NCI-H2107 (cell line): ENCODE data around the gene CHMP2A.

Source experiments
- DNase-seq: peaks from one replicate; lab custom pipeline; 2025; lab: John Stamatoyannopoulos, UW

The CHMP2A gene

DNA sequence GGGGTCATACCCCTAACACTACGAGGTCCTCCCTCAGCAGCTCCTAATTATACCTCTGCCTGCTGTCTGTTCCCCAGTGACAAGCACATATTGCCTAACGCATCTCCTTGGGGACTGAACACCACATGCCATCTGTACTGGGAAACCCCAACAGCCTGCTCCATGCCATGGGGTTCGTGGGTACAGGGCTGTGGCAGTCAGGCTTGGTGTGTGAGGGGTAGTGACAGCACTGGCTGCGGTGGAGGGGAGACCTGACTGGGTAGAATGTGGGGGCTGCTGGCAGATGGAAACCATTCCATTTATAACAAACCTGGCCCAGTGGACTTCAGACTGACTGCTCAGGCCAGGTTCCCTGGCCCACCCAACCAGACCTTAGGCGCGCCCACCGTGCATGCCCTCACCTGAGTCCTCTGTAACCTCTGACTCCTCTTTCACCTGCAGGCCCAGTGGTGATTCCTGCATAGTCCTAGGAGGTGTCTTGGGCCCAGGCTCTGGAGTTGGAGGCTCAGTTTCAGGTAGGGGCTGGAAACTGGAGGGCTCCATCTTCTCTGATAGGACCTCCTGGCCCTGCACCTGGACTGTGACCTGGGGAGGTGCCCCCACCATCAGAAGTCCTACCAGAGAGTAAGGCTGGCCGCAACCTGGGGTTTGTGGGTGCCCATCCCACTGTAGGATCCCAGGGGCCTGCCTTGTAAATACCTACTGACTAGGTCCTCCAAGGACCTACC, 15.2 kb upstream of the CHMP2A start:
- DNase-seq: no peak

DNA sequence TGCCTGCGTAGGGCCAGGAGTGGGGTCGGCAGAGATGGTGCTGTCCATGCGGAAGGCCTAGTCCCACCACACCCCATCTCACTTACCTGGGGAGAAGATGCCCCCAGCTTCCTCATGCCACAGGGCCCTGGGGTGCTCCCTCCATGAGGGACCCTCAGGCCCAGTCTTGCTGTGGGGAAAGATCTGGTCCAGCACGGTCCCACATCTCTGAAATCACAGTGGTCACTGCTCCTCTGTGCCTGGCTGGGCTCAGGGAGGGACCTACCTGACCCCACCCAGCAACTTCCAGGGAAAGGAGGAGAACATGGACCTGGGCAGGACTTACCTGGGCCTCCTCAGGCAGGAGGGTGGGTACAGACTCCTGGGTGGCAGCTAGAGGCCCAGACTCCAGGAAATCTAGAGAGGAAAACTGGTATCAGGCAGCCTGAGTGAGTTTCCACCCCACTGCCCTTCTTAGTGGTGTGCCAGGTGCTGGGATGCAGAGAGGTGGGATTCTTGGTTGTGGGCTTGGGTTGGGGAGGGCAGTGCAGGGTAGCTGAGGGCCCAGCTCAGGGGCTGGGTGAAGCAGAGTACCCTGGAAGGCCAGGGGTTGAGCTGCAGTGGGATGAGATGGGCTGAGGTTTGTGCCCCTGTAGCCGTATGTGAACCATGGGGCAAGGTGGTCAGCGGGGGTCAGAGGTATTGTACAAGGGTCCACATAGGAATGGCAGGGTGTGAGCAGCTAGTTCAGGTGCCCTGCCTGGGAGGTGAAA, 14.5 kb upstream of the CHMP2A start:
- no peak for DNase-seq

DNA sequence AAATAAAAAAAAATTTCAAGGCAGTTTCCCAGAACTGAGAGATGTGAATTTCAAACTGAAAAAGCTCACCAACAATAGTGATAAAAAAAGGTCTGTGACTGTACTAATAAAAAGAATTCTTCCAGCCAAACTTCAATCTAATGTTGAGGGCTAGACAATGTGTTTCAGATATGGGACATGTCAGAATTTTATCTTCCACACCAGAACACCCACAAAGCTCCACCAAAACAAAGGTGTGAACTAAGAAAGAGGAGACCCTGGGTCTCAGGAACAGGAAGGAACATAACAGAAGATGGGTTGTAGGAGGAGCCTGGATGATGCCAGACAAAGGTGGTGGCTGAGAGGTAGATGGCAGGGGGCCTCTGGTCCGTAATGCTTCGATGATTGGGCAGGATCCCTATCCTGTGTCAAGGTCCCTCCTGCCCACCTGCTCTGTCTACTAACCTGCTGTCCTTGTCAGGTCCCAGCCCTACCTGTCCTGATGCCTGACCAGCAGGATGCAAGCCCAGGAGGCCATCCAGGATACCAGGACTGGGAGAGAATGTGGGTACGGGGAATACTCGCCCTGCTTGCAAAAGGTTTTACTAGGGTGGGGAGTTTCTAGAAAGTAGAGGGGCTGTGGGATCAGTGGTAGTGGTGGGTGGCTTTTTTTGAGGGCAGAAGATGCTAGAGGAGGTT, 13.7 kb upstream of the CHMP2A start:
- DNase-seq: no peak

DNA sequence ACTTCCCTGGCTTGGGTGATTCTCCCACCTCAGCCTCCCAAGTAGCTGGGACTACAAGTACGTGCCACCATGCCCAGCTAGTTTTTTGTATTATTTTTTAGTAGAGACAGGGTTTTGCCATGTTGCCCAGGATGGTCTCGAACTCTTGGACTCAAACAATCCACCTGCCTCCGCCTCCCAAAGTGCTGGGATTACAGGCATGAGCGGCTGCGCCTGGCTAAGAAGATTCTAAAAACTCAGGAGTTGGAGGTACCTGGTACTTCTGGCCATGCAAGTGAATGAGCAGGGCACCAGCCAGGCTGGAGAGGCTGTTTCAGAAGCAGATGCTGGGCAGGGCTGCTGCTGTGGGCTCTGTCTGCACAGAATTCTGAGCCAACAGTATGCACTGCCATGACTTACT, 12.1 kb upstream of the CHMP2A start:
- DNase-seq: no peak

DNA sequence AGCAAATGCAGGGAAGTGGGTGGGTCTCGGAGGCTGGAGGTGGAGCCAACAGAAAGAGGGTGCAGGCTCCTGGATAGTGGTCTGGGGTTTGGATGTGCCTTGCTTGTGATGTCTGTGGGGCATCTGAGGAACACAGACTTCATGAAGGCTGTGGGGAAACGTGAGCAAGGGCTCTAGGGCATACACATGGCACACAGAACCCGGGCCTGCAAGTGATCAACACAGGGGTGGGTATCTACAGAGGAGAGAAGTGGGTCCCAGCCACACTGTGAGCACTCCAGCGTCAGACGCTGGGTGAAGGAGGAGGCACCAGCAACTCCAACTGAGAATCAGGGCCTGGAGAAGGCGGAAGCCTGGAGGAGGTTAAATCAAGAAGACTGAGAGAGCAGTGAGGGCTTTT, 8.9 kb upstream of the CHMP2A start:
- DNase-seq: no peak

DNA sequence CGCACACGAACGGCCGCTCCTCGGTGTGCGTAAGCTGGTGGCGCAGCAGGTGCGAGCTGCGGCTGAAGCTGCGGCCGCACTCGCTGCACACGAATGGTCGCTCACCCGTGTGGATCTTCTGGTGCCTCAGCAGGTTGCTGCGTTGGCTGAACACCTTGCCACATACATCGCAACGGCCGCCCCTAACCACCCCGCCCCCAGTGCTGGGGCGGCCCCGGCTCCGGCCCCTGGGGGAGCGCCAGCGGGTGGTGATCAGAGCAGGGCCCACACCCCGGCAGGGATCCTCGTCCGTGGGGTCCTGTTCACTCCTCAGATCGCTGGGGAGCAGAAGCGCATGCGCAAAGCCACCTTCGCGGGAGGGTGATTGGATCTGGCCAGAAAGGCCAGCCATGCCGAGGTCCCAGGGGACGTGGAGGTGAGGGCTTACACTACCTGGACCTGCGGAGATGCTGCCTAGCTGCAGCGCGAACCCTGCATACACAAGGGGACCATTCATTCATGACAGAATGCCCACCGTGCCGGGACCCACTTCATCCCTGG, 8.2 kb upstream of the CHMP2A start:
- no peak for DNase-seq

GRCh38 chr19:58562122-58563033, 7.5 kb upstream of the CHMP2A start:
- no peak for DNase-seq

DNA sequence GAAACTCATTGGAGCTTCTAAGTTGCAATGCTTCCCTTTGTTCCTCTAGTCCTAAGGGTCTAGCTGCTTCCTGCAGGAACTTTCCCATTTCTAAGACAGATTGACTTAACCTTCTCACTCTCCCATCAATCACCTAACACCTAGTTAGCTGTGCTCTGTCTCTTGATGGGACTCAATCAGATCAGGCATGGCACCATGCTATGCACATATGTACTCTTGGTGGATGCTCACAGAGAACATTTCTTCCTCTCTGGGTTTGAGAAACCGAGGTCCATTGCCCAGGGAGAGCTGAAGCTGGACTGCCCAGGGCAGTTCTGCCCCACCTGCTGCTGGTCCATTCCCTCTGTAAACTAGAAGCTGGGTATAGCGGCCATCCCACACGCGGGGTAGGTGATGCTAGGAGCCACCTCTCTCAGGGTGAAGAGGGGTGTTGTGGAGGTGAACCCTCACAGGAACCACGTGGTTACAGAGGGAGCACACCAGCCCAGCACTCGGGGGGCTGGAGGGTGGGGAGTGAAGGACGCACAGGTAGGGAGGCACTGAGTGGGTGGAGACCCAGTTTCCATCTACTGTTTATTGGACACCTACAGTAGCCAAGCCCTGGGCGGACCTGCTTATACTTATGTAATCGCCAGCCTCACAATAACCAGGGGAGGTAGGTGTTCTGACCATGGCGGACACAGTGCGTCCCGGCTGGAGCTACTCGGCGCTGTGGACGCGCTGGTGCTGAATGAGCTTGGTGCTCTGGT, 6.6 kb upstream of the CHMP2A start:
- DNase-seq: no peak

DNA sequence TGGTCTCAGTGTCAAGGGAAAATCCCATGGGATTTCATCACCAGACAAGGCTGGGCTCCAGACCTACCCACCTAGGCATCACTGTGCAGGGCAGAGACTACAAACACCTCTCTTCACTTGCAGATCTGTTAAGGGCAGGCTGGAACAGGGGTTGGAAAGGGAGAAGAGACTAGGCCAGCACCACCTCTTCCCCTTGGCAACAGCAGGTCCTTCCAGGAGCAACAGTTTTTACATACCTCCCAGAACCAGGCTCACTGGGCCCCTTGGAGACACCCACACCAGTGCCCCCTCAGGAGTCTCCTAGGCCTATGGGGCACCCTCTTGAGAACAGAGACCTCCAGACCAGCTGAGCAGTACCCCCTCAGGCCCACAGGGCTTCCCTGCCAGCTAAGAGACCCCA, 6.0 kb upstream of the CHMP2A start:
- DNase-seq: no peak

- no peak for DNase-seq
Observed at GRCh38 chr19:58560007-58560887, 5.3 kb upstream of the CHMP2A start.

DNA sequence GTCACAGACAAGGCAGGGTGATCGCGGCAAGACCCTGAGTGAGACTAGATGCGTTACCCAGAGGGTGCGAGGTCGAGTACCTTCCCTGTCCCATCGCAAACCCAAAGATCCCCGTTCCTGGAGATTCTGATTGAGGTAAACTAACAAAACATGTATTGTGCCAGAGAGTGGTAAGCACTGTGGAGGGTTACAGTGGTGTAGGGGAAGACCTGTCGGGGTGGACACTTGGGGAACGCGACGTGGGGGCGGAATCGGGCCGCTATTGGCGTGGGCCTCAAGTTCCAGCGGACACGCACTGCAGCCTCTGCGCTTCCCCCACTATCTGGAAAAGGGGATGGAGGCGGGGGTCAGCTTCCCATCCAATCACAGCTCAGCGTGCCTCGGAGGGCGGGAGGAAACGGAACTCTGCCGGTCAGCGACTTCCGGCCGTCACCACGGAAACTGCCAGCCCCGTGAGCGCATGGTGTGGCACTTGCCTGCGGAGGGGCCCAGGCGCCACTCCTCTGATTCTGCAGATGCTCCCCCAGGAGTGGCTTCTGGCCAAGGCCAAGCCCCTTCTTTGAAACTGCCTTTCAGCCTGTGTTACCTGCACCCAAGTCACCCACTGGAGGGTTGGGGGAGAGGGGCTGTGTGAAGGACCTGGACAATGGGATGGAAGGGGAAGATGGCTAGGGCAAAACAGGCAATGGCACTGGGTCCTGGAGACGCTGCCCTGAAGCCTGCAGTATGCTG, 4.5 kb upstream of the CHMP2A start:
- DNase-seq: no peak

DNA sequence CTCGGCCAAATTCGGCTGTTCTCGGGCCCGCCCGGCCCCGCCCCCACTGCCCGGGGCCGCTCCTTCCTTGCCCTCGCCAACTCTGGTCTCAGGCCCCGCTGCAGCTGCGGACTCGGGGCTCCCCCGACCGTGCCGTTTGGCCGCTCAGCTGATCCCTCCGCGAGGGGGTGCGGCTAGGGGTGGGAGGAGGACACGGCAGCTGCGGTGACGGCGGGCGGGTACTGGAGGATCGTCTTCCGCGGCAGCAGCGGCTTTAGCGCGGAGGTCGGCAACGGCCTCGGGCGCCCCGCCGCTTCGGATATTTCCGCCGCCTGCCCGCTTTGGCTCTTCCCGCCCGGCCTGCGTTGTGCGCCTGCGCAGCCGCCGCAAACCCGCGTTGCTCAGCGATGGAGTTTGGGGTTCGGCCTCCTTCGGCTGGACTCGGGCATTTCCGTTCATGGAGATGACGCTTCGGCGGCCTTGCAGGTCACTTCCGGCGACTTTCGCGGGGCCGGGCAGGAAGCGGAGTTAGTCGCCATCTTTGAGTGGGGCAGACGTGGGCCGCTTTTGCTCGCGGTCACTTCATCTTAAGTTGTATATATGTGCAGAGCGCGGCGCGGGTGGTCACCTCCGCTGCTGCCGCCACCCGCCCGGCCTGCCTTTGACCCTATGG, 3.8 kb upstream of the CHMP2A start:
- DNase-seq: no peak

DNA sequence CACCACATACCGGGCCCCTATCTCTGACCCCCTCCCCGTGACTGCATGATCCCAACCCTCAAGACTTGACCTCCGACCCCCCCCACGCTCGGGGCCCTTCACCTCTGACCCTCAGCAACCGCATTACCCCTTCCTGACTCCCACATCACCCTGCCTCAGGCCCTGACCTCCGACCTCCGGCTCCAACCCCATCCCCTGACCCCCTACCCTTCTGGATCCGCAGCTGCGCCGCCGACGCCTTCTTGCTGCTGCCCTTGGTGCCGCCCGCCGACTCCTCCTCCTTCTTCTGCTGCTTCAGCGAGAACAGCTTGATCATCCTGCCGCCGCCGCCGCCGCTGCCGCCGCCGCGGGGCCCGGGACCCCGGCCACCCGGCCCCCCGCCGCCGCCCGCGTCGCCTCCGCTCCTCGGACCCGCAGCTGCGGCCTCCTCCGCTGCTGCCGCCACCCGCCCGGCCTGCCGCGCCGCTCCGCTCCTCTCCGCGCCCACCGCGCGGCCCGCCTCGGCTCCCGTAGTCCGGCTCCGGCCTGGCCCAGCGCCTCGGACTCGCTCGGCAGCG, 3.2 kb upstream of the CHMP2A start, which contains the start of gene UBE2M:
Gene UBE2M, minus strand, starts transcription at position 546 of the 557 bp plus-strand sequence. Its CDS starts 230 bp downstream, at position 316.
- no peak for DNase-seq

- no peak for DNase-seq
Observed at GRCh38 chr19:58557221-58558065, 2.5 kb upstream of the CHMP2A start.

DNA sequence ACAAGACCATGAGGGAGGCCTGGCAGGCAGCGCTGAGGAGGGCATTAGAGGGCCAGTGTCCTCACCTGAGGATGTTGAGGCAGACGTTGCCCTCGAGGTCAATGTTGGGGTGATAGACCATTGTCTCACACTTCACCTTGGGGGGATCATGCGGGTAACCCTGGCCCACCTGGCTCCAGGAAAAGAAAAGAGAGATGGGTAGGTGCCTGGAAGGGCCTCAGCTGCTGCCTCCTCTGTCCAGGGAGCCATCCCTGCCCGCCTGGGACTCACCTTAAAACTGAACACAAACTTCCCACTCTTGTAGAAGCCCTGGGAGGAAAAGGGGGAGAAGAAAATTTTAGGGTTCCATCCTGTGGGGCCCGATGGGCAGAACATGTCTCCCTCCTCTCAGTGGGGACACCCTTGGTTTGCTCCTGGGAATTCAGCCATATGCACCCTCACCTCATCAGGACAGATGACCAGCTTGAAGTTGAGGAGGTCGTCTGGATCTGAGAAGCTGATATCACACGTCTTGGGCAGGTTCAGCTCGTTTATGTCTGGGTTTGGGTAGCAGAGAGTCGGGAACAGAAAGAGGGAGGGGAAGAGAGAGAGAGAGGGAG, 1.8 kb upstream of the CHMP2A start:
- DNase-seq: no peak

DNA sequence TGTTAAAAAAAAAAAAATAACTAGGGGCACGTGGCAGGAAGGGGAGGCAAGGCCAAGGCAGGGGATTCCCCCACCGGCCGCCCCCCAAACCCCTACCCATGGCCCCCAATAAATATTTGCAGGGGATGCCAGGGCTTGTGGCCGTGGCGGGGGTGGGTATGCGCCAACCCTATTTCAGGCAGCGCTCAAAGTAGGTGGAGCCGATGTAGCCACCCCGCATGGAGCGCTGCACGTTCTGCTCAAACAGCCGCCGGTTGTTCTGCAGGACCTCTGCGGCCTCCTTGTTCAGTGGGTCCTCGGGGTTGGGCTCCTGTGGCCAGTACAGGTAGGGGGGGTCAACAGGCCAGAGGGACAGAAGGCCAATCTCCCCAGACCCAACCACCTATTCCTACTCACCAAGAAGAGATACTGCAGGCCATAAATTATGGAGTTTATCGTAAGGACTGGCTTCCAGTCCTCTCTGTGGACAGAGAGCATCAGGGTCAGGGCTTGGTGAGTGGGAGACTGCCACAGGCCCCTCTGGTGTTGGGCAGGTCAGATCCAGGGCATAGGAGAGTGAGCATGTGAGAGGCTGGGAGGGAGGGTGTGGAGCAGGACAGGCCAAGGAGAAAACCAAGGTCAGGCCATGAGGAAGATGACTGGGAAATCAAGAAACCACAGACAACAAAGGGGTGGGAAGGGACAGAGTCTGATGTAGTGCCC, 1.2 kb upstream of the CHMP2A start:
- no peak for DNase-seq
